GM21360 (cell line): ENCODE measurements around the gene RPUSD1.
"Not testable (repeated sequence)": the region's sequence is repeated elsewhere in the genome, so short reads cannot be mapped to it uniquely, and the experiment has no call there.

Experiments used
- ATAC-seq: cut with Tn5 transposase; IDR thresholded peaks from one replicate; pipeline ENCODE4 v1.9.1; 2021; ENCODE audit warnings: mild to moderate bottlenecking, moderate library complexity; ENCODE audit not compliant: unreplicated experiment

RPUSD1 gene

GRCh38 chr16:785563-786535 lies 2.3 kb downstream of the RPUSD1 start:
- ATAC-seq, result no peak

GRCh38 chr16:784431-784830 lies 3.8 kb downstream of the RPUSD1 start:
- ATAC-seq, result no peak

DNA sequence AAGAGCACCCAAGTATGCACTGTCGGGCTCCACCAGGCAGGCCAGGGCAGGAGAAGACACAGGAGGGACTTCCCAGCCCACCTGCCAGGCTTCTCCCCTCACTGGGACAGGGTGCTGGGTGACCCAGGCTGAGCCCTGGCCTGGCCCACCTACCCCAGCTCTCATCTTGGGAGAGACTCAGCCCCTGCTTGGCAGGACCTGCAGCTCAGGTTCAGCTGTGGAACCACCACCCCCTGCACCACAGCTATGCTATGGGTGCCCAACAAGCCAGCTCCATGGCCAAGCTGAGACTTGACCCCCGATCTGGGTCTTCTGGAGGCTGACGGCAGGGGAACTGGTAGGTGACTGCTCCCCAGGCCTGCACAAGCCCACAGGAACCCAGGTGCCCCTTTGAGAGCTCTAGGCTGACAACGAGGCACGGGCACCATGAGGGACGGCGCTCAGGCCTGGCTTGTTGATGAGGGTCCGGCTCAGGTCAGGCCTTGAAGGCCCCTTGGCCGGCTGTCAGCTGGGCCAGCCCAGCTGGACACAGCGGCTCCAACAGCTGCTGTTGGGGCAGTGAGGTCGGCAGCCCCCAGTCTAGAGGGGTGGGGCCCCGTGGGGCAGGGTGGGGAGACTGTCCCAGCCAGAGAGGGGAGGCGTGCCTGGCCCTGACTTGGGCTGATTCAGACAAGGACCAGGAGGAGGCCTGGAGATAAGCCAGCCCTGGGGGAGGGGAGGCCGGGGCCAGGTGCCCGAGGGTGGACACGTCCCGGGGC lies 4.6 kb downstream of the RPUSD1 start:
- no peak for ATAC-seq

DNA sequence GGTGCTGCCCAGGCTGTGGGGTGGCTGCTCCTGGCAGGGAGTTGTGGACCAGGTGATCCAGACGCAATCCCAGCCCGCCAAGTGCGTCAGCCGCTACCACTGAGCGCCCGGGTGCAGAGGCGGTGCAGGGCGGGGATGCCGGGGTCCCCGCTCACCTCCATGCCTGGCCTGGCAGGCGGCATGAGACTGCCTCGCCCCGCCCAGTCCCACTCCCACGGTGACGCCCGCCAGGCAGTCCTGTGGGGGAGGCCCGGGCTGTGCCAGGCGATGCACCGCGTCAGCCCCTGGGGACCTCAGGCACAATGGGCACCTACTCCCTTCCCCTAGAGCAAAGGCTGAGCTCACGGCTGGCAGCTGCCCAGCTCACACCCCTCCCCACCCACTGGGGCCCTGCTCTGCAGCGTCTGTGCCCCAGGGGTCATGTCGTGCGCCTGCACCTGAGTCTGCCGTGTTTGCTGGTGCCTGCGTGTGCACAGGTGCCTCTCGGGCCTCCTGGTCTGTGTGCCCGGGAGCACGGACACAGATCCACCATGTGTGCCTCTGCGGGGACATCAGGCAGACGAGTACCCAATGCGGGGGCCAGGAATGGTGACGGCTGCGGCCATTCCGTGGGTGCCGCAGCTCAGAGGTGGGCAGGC lies 5.3 kb downstream of the RPUSD1 start:
- ATAC-seq, result no peak

- no peak for ATAC-seq
Measured at GRCh38 chr16:782258-782657, 5.9 kb downstream of the RPUSD1 start.

DNA sequence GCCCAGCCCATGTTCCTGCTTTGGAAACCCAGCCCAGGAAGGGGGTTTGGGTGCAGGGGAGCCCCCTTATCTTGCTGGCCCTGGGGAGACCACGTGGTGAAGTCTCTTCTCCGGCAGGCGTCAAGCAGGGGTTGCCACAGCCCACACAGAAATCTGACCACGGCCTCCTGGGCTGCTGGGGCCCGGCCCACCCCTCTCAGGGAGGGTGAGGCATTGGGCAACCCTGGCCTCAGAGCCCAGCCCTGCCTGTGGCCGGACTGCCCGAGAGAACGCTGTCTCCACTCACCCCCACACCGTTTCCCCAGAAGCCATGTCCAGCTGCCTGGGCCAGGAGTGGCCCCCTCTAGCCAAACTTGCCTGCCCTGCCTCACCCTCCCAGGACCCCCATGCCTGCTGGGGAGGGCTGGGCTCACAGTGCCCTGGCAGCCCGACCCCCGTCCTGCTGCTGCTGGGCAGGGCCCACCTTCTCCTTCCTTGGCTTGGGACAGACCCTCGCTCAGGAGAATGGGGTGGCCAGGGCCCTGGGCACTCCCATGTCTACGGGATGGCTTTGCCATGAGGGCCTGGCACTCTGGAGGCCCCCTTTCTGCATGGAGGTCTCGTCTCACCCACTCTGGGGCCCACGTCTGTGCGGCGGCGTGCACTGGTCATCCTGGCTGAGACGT lies 6.7 kb downstream of the RPUSD1 start:
- no peak for ATAC-seq

DNA sequence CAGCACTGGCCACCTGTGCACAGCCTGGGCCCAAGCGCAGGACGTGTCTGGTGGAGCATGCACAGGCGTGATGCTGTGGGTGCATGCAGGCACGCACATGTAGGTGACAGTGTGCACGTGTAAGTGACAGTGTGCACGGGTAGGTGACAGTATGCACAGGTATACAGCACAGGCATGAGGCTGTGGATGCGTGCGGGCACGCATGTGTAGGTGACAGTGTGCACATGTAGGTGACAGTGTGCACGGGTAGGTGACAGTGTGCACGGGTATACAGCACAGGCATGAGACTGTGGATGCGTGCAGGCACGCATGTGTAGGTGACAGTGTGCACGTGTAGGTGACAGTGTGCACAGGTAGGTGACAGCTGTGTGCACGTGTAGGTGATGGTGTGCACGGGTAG lies 7.9 kb downstream of the RPUSD1 start:
- ATAC-seq, result no peak

DNA sequence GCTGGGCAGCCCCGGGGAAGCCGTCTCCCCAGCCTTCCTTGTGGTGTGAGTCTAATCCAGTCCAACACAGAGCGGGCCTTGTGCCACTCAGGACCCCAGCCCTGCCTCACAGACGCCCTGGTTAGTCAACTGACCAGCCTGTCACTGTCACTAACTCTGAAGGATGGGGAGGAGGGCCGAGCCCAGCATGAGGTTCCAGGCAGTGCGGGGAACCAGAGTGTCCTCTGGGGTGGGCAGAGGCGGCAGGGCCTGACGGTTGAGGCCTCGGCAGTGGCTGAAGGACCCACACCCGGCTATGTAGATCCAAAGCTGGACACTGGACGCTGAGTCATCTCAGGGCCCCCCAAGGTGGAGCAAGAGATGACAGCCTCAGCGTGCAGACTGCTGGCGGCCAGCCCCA lies 8.6 kb downstream of the RPUSD1 start:
- ATAC-seq, result no peak

GRCh38 chr16:778909-779527 lies 9.2 kb downstream of the RPUSD1 start:
- no peak for ATAC-seq

GRCh38 chr16:778447-778846 lies 9.7 kb downstream of the RPUSD1 start:
- ATAC-seq, result no peak

DNA sequence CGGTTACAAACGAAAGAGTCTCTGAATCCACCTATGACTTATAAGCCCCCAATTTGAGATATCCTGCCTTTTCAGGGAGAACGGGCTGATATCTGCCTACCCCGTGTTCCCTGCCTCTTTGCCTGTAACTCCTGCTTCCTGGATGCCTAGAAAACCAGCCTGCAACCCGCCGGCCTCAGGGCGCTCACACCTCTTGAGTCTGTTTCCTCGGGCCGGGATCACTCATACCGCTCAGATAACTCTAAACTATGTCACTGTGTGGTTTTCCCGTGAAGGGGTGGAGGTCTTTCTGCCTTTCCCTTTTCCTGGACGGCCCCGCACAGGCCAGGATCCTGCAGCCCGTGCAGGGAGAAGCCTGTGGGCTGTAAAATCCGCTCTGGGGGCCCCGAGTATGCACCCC lies 10.4 kb downstream of the RPUSD1 start:
- no peak for ATAC-seq

- no peak for ATAC-seq
Measured at GRCh38 chr16:776824-777223, 11.4 kb downstream of the RPUSD1 start.

- ATAC-seq, result not testable (repeated sequence)
Measured at GRCh38 chr16:776298-776697, 11.9 kb downstream of the RPUSD1 start.

GRCh38 chr16:775236-775796 lies 12.9 kb downstream of the RPUSD1 start:
- no peak for ATAC-seq

GRCh38 chr16:774086-775001 lies 13.8 kb downstream of the RPUSD1 start:
- ATAC-seq, result no peak

GRCh38 chr16:772959-773358 lies 15.2 kb downstream of the RPUSD1 start:
- ATAC-seq, result no peak

- no peak for ATAC-seq
Measured at GRCh38 chr16:770411-770810, 17.8 kb downstream of the RPUSD1 start.

DNA sequence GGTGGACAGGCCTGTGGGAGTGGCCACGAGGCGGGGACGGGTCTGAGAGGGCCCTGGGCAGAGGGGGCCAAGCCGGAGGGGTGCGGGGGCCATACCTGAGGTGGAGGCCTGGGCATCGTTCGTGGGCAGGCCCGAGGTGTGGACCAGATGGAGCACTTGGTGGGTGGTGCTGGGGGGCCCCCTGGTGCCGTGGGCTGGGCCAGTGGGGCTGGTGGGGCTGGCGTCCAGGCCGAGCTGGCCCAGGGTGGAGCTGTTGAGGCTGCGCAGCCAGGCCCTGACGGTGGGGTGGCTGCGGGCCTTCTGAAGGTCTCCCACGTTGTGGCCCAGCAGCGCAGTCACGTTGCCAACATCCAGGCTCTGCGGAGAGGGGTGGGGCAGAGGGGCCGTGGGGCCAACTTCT lies 18.2 kb downstream of the RPUSD1 start:
- no peak for ATAC-seq

DNA sequence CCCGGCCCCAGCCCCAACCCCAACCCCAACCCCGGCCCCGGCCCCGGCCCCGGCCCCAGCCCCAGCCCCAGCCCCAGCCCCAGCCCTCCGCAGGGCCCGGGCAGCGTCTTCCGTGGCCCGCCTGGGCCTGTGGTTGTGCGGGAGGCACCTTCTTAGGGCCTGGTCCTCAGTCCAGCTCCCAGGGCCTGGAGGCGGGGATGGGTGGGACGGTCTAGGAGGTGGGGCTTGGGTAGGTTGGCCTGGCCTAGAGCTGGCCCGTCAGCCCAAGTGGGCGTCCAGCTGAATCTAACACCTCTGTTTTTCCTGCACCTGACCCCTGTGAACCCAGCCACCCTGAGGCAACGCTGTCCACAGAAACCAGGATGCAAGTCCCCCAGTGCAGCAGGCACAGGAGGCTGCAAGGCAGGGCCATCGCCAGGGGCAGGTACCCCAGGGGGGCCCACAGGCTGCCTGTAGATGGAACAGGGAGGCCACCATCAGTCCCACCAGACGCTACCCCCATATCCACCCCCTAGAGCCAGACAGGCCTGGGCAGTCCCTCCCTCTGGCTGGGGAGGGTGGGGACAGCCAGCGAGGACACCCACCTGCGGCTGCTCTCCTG lies 18.9 kb downstream of the RPUSD1 start:
- no peak for ATAC-seq
